ENCODE data around the gene RPL39L.
"Not testable (repeated sequence)": the region's sequence is repeated elsewhere in the genome, so short reads cannot be mapped to it uniquely, and the experiment has no call there.

The RPL39L gene

GRCh38 chr3:187139126-187139894 is at the start of gene RPL39L:
TSS of gene RPL39L (minus strand) at chr3:187139496. CDS start at chr3:187121300, 18,196 bp downstream.
- DNase-seq (ENCODE audit: low spot score), result no peak

- DNase-seq (ENCODE audit: low spot score), result no peak
These were observed 49.6 kb upstream of the RPL39L start for GRCh38 chr3:187188931-187189330.

- no peak for DNase-seq (ENCODE audit: low spot score)
These were observed 47.6 kb upstream of the RPL39L start for GRCh38 chr3:187186801-187187421.

GRCh38 chr3:187186375-187186774 is 47.1 kb upstream of the RPL39L start:
- DNase-seq (ENCODE audit: low spot score), result no peak

- no peak for DNase-seq (ENCODE audit: low spot score)
These were observed 46.5 kb upstream of the RPL39L start for GRCh38 chr3:187185759-187186158.

GRCh38 chr3:187183903-187184302 is 44.6 kb upstream of the RPL39L start:
- DNase-seq (ENCODE audit: low spot score), result no peak

GRCh38 chr3:187183210-187183862 is 44.0 kb upstream of the RPL39L start:
- DNase-seq (ENCODE audit: low spot score), result no peak

- DNase-seq (ENCODE audit: low spot score), result no peak
These were observed 42.3 kb upstream of the RPL39L start for GRCh38 chr3:187181454-187182170.

- DNase-seq (ENCODE audit: low spot score), result no peak
These were observed 33.6 kb upstream of the RPL39L start for GRCh38 chr3:187172929-187173328.

GRCh38 chr3:187170911-187171310 is 31.6 kb upstream of the RPL39L start:
- DNase-seq (ENCODE audit: low spot score), result not testable (repeated sequence)

GRCh38 chr3:187169231-187169960 is 30.1 kb upstream of the RPL39L start:
- DNase-seq (ENCODE audit: low spot score), result no peak

GRCh38 chr3:187167777-187168176 is 28.5 kb upstream of the RPL39L start:
- no peak for DNase-seq (ENCODE audit: low spot score)

- no peak for DNase-seq (ENCODE audit: low spot score)
These were observed 27.5 kb upstream of the RPL39L start for GRCh38 chr3:187166750-187167149.

- peak; percentile 74 for DNase-seq (ENCODE audit: low spot score)
These were observed 25.8 kb upstream of the RPL39L start for GRCh38 chr3:187165144-187165543.

- no peak for DNase-seq (ENCODE audit: low spot score)
These were observed 23.1 kb upstream of the RPL39L start for GRCh38 chr3:187162265-187162953.

GRCh38 chr3:187161556-187161955 is 22.3 kb upstream of the RPL39L start:
- DNase-seq (ENCODE audit: low spot score), result no peak

- no peak for DNase-seq (ENCODE audit: low spot score)
These were observed 11.3 kb upstream of the RPL39L start for GRCh38 chr3:187150599-187150998.

- no peak for DNase-seq (ENCODE audit: low spot score)
These were observed 10.9 kb upstream of the RPL39L start for GRCh38 chr3:187150186-187150585.

- DNase-seq (ENCODE audit: low spot score), result no peak
These were observed 7.1 kb upstream of the RPL39L start for GRCh38 chr3:187146389-187146788.

GRCh38 chr3:187145149-187145895 is 6.0 kb upstream of the RPL39L start:
- no peak for DNase-seq (ENCODE audit: low spot score)

GRCh38 chr3:187139895-187140253 is 578 bp upstream of the RPL39L start:
- DNase-seq (ENCODE audit: low spot score), result no peak

Measured in SW480 (cell line).